GM15510 (cell line): Measurements from ENCODE around the gene TVP23A.

Source experiments
- POLR2A ChIP-seq: IDR thresholded peaks from 3 replicates; pipeline ENCODE4 v1.6.1; 2011; ENCODE audit warnings: borderline replicate concordance; ENCODE audit not compliant: insufficient read length; ENCODE audit errors: extremely low read depth

The TVP23A gene

DNA sequence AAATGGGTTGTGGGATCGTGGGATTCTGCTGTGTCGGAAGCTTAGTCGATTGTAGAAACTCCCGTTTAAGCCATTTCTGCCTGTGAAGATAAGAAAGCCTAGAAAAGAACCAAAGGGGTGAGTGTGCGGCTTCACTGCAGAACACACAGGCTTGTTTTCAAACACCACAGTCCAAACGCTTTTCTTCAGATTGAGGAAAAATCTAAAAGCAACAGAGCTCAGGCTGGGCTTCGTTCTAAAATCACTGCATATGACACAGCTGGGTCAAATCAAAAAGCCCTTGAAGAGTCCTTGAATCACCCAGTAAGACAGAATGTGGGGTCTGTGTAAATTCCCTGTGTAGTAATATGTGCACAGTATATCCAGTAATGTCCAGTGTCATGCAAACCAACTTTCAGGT is 49.2 kb downstream of the TVP23A start:
- TF ChIP-seq POLR2A = no peak

DNA sequence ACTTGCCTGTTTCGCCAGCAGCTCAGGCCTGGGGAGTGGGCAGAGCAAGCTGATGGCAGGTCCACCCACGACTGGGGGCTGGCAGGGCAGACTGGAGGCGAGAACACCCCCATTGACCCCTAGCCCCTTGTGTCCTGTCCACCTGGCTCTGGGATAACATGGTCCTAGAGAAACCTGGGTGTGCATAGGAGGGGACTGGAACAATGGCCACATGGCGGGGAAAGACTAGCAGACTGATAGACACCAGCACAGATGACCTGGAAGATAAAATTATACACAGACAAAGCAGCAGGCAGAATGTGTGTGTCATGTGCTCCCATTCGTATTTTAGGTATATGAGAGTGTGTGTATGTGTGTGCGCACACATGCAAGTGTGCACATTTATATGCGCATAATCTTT is 51.5 kb downstream of the TVP23A start:
- TF ChIP-seq POLR2A = no peak

DNA sequence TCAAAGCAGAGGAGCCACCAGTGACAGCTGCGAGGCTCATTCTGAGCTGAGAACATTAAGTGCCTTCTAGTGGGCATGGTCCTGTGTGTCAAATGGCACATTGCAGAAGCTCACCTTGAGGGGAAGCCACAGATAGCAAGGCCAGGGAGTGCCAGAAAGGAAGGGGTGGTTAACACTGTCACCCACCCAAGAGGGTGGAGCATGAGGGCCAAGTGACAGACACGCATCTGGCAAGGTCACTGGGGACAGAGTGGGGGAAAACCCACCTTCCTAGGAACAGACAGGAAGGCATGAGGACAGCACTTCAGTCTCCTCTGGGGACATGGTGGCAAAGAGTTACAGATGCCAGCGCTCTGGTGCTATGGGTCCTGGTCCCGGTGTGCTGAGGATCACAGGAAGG is 52.8 kb downstream of the TVP23A start:
- TF ChIP-seq POLR2A = no peak

DNA sequence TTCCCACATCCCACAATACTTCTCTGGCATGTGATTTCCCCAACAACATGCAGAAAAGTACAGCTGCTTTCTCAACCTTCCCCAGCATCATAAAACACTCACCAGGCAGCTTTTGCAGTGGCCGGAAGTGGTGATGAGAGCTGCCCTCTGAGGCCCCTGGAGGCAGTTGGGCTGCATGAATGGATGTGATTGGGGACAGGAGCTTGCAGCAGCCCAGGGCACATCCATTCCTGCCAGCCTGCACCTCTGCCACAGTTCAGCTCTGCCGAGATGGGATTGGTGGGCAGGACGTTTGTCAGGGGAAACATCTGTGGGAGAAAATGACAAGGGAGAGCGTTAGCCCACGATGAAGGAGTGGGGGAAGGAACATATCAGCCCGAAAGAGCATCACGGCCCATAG is 55.1 kb downstream of the TVP23A start:
- no peak for TF ChIP-seq POLR2A

DNA sequence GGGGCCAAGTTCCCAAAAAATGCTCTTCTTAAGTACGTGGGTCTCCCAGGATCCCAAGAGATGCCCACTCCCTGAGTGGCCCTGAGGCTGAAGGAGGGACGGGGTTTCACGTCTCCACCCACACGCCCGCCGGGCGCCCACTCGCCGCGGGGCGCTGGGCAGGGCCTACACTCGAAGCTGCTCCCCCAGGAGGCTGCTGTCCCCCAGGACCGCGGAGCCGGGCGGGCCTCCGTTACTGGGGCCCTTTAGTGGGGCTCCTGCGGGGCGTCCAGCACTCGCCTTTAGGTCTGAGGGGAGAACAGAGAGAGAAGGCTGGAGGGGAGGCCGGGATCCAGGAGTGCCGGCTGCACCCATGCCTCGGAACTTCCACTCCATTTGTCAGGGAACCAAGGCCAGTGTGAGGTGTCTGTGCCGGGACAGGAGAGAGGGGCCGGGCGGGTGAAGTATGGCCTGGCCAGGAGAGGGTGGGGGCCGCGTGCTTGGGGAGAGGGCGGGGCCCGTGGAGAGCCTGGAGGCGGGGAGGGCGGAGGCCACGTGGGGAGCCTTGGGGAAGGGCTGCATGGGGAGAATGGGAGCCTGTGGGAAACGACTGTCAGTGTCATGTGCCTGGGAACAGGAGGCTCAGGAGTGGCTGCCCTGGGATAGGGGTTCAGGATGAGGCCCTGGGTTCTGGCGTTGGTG is 56.1 kb downstream of the TVP23A start:
- no peak for TF ChIP-seq POLR2A

DNA sequence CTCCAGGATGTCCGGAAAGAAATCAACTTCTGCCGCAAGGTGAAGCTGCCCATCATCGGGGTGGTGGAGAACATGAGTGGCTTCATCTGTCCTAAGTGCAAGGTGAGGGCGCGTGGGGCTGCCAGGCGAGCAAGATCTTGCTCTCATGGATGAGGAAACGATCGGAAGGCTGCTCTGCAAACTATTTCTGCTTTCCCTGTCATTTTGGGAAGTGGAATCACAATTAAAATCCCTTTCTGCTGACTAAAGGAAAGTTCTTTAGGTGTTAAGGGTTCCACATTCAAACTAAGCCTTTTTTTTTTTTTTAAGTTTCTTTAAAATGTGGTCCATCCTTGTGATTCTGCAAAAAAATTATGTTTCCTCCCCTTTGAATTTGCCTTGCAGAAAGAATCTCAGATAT is 57.2 kb downstream of the TVP23A start:
- no peak for TF ChIP-seq POLR2A

DNA sequence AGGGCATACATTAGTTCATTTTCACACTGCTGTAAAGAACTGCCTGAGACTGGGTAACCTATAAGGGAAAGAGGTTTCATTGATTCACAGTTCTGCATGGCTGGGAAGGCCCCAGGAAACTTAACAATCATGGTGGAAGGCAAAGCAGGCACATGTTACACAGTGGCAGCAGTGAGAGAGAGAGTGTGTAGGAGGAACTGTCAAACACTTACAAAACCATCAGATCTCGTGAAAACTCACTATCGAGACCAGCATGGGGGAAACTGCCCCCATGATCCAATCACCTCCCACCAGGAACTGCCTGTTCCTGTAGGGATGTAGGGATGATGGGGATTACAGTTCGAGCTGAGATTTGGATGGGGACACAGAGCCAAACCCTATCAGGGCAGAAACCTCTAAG is 57.7 kb downstream of the TVP23A start:
- no peak for TF ChIP-seq POLR2A

DNA sequence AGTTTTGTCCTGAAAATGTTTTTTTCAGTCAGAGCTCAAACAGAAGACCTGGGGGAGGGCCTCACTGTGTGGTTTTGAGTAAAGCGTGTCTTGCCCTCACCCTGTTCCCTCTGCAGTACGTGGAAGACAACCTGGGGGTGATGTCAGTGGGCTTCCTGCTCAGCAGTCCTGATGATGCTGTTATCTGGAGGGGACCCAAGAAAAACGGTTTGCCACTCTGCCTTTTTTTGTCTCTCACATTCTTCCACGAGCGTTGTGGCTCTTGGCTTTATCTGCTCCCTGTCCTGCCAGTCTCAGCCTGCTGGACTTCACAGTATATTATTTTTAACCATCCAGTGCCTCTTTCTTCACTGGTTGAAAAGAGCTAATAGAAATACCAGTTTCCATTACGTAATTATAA is 62.0 kb downstream of the TVP23A start:
- no peak for TF ChIP-seq POLR2A

DNA sequence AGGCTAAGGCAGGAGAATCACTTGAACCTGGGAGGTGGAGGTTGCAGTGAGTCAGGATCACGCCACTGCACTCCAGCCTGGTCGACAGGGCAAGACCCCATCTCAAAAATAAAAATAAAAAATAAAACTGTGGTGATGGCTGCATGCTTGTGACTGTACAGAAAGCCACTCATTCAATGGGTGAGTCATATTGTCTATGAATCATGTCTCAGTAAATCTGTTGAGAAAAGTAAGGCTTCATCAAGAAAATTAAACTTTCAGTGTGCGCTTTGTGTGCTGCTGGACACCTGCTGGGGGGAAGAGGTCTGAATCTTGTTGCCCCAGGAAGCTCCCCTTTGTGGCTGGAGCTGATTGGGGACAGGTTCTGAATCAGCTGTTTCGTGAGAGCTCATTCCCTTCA is 63.7 kb downstream of the TVP23A start:
- TF ChIP-seq POLR2A = no peak

DNA sequence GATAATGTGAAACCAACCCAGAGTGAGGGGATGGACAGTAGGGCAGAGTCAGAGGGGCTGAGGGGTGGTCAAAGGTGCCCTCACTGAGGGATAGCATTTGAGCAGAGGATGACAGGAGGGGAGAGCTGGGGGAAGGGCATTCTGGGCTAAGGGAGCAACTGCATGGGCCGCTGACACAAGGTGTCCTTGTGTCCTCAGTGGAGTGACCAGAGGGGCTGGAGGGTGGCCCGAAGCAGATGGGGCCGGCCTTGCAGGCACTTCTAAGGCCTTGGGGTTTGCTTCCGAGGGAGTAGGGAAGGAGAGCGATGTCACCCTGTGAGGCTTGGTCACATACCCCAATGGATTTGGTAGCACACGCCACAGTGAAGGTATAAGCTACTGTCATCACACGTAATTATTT is 64.9 kb downstream of the TVP23A start:
- no peak for TF ChIP-seq POLR2A

DNA sequence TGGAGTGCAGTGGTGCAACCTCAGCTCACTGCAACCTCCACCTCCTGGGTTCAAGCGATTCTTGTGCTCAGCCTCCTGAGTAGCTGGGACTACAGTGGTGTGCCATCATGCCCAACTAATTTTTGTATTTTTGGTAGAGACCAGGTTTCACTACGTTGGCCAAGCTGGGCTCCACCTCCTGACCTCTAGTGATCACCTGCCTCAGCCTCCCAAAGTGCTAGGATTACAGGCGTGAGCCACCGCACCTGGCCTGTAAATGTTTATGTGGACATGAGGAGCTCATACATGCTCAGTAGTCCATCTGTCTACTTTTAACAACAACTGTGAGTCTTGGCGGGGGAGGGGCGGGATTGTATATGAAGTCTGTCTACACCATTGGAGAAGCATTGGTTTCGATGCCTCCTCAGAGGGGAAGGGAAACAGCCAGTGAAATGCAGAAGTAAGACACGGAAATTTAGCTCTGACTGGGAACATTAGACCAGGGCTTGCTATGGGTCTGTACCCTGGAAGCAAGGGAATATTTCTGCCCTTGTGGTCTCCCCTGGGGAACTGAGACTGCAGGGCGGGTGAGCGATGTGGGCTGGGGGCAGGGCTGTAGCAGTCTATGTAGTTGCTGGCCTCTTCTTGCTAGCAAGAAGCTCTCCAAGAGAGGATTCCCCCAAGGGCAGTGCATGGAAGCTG is 65.6 kb downstream of the TVP23A start:
- no peak for TF ChIP-seq POLR2A

DNA sequence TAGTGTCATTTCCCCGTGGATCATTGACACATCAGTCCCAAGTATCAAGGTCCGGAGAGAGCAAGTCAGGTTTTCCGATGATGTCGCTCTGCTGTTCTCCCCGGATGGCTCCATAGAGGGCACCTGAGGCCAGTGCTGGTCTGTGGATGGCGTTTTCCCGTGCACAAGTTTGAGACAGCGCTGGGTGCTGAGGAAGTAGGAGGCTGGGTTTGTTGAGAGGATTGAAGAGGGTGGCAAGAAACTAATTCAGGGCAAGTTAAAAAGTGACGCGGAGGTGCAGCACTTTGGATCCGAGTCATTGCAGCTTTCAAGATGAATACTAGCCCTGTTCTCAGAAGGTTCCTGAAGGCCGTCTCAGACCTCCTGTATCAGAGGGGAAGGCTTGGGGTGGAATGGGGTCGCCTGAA is 67.3 kb downstream of the TVP23A start:
- TF ChIP-seq POLR2A = no peak

DNA sequence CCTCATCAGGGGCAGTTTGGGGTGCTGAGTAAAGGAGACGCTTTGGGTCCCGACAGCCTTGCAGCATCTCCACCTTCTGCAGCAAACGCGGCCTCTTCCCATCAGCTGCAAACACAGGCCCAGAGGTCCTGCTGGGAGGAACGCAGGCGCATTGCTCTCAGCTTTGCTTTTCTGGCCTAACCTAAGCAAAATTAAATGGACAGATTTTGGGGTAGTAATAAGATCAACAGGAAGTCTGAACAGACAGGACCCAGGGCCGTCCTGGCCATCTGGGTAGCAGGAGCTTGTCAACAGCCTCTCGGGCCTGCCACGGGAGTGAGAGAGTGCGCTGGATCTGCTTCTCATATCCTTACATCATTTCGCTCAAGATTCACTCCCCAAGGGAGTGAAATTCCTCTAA is 67.8 kb downstream of the TVP23A start:
- no peak for TF ChIP-seq POLR2A

DNA sequence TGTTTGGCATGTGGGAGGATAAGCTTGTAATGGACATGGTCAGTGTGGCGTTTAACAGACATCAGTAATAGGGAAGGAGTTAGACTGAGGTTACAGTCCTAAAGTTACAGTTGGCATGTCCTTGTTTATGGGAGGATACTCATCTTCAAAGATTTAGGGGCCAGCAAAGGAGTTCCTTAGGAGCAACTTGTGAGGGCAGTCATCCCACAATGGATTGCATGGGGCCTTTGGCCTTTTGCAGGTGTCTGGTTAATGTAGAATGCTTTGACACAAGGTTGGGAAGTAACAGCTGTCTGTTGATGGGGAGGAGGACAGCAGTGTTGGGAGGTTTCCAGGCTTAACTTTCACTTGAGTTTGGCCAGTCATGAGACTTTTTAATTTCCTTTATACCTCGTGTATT is 72.8 kb downstream of the TVP23A start:
- no peak for TF ChIP-seq POLR2A

DNA sequence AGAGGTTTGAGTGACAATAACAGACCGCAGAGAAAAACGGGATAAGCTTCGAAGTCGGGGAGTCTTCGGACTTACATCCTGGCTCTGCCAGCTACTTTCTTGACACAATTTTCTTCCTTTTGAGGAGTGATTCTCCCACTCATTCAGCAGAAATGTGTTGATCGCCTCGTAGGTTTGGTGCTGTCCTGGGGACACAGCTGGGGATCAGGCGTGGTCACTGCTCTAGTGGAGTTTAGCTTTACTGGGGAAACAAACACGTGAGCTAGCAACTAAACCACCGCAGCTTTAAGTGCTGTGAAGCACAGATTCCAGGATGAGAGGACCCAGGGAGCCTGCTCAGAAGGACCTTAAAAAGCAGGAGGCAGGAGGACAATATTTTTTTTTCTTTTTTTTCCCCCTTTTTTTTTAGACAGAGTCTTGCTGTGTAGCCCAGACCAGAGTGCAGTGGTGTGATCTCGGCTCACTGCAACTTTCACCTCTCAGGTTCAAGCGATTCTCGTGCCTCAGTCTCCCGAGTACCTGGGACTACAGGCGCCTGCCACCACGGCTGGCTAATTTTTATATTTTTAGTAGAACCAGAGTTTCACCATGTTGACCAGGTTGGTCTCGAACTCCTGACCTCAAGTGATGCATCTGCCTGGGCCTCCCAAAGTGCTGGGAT is 74.1 kb downstream of the TVP23A start:
- no peak for TF ChIP-seq POLR2A
